ENCODE results near the gene IL1R2.

- TF ChIP-seq ZNF776 (CRISPR knock-in tag; IDR thresholded peaks at IDR 0.05): no peak
- no peak for TF ChIP-seq CTCF (CRISPR knock-in tag; IDR thresholded peaks at IDR 0.05)
- TF ChIP-seq CHD2 (IDR thresholded peaks at IDR 0.05; ENCODE audit: low read depth, low read length): no peak
- no peak for TF ChIP-seq ZNF280D (CRISPR knock-in tag; IDR thresholded peaks at IDR 0.05)
- TF ChIP-seq, protein P1, sequence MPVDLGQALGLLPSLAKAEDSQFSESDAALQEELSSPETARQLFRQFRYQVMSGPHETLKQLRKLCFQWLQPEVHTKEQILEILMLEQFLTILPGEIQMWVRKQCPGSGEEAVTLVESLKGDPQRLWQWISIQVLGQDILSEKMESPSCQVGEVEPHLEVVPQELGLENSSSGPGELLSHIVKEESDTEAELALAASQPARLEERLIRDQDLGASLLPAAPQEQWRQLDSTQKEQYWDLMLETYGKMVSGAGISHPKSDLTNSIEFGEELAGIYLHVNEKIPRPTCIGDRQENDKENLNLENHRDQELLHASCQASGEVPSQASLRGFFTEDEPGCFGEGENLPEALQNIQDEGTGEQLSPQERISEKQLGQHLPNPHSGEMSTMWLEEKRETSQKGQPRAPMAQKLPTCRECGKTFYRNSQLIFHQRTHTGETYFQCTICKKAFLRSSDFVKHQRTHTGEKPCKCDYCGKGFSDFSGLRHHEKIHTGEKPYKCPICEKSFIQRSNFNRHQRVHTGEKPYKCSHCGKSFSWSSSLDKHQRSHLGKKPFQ (CRISPR knock-in tag; IDR thresholded peaks at IDR 0.05; ENCODE audit: insufficient replicate concordance): no peak
Observed at GRCh38 chr2:101985793-101986164, 6.0 kb upstream of the IL1R2 start.
